Measurements from ENCODE around the gene ROPN1B.
"Not testable (repeated sequence)": the region's sequence is repeated elsewhere in the genome, so short reads cannot be mapped to it uniquely, and the experiment has no call there.

- TF ChIP-seq EZH2phosphoT487 (IDR thresholded peaks at IDR 0.05; ENCODE audit: insufficient read depth, low read depth); EZH2 (IDR thresholded peaks at IDR 0.05; ENCODE audit: insufficient read depth, poor library complexity, severe bottlenecking): not testable (repeated sequence)
These were observed 39.2 kb upstream of the ROPN1B start for GRCh38 chr3:125929765-125930164.
